Endothelial cell of umbilical vein (primary cell): ENCODE results near the gene PTTG1IP.

Source experiments
- EZH2 ChIP-seq: IDR thresholded peaks from 2 replicates; pipeline ENCODE4 v1.6.1; 2012; ENCODE audit warnings: borderline replicate concordance, low read depth, mild to moderate bottlenecking, moderate library complexity, low read length, inconsistent platforms; ENCODE audit not compliant: severe bottlenecking
- JUN ChIP-seq: IDR thresholded peaks from 2 replicates; pipeline ENCODE4 v1.6.1; 2011; ENCODE audit warnings: borderline replicate concordance, low read depth; ENCODE audit not compliant: insufficient read length, insufficient read depth
- POLR2AphosphoS5 ChIP-seq: IDR thresholded peaks from 2 replicates; pipeline ENCODE4 v1.6.1; 2012; ENCODE audit warnings: low read depth, mild to moderate bottlenecking, control low read depth, low read length, moderate library complexity; ENCODE audit not compliant: insufficient read depth
- TF ChIP-seq, protein P1 (sequence below), 2 donors: IDR thresholded peaks; 1 replicate in 1 of 2; 2 replicates in 1 of 2; pipeline ENCODE4 v1.5.1; 2011; ENCODE audit warnings: low read length in 2 of 2, mild to moderate bottlenecking in 2 of 2, moderate library complexity in 2 of 2, control low read depth in 1 of 2, inconsistent platforms in 1 of 2, low read depth in 1 of 2; ENCODE audit not compliant: insufficient read depth in 1 of 2; ENCODE audit errors: extremely low read depth in 1 of 2

DNA sequence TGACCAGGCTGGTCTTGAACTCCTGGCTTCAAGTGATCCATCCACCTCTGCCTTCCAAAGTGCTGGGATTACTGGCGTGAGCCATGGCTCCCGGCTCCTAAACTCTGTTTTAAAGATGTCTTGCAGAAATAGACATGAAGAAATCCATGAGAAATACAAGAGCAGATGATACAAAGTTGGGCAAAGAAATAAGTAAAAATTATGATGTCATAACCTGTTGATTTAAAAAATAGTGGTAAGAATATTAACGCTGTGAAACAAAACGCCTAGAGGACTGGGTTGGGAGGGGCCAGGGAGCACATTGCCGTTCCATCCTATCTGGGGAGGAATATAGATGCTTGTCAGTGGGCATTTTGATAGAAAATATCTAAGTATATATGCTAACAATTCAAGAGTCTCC lies 48.4 kb upstream of the PTTG1IP start:
- TF ChIP-seq, protein P1, sequence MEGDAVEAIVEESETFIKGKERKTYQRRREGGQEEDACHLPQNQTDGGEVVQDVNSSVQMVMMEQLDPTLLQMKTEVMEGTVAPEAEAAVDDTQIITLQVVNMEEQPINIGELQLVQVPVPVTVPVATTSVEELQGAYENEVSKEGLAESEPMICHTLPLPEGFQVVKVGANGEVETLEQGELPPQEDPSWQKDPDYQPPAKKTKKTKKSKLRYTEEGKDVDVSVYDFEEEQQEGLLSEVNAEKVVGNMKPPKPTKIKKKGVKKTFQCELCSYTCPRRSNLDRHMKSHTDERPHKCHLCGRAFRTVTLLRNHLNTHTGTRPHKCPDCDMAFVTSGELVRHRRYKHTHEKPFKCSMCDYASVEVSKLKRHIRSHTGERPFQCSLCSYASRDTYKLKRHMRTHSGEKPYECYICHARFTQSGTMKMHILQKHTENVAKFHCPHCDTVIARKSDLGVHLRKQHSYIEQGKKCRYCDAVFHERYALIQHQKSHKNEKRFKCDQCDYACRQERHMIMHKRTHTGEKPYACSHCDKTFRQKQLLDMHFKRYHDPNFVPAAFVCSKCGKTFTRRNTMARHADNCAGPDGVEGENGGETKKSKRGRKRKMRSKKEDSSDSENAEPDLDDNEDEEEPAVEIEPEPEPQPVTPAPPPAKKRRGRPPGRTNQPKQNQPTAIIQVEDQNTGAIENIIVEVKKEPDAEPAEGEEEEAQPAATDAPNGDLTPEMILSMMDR (IDR thresholded peaks at IDR 0.05; ENCODE audit: extremely low read depth in 1 of 2, insufficient read depth in 1 of 2, low read depth in 1 of 2, low read length in 2 of 2): no peak
- TF ChIP-seq EZH2 (no peak), POLR2AphosphoS5 (no peak), JUN (no peak)
